PC-9 (cell line): Measurements from ENCODE around the gene KCNMB3.

Experiments used
- CTCF ChIP-seq: fragments of 200-600 bp; sonication (generic); conservative IDR thresholded peaks from 2 replicates; pipeline ENCODE4 v1.6.1; 2017; ENCODE audit warnings: mixed run types, antibody characterized with exemption, mild to moderate bottlenecking, moderate library complexity
- EZH2 ChIP-seq: fragments of 200-600 bp; sonication (generic); IDR thresholded peaks from 2 replicates; pipeline ENCODE4 v1.8.0; 2017; ENCODE audit warnings: antibody characterized with exemption, low read depth

DNA sequence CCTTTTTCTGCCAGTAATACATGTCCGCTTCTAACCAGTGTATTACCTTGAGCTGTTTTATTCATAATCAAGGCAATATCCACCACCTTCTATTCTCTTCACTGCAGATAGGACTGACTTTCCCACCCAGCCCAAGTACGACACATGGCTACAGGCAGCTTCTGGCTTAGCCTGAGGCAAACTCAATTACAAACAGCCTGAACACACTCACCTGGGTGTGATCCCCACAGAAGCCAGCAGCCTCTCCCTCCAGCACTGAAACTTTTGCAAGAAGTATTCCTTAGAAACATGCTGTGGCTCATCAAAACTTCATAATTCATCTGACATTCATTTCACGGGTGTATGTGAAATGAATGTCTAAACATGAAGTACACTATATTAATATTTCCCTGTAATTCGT, 13.5 kb upstream of the KCNMB3 start:
- TF ChIP-seq EZH2 (no peak), CTCF (no peak)
